MCF 10A (cell line): ENCODE data around the gene LIN28B. TPM values are rescaled to one million over a fixed set of nuclear protein-coding genes. Genes with fewer than 3 reads are reported as not detected.

Experiments
- BruUV-seq: library from RNA; stranded (reverse); fragments of 400-500 nt; replicated peaks from 2 replicates; lab custom pipeline; 2021; lab: Mats Ljungman, UMichigan
- CTCF ChIA-PET: fragments of 300-600 bp; sonication (Branson Sonifier 250); formaldehyde crosslinking; extraction: SDS; loops from one replicate; lab custom pipeline; 2021; ENCODE audit warnings: antibody characterized with exemption, inconsistent platforms; lab: Yijun Ruan, JAX
- POLR2A ChIA-PET: fragments of 300-600, 350-650 bp; sonication (Branson Sonifier 250); formaldehyde crosslinking; extraction: SDS; loops from one replicate; lab custom pipeline; 2020; ENCODE audit warnings: antibody characterized with exemption, inconsistent platforms; lab: Yijun Ruan, JAX
- DNase-seq: peaks from one replicate; pipeline ENCODE4 v3.0.0-alpha.2; 2018; ENCODE audit not compliant: unreplicated experiment
- H3K27ac Mint-ChIP-seq: one replicate; pipeline ENCODE4 v1.8.0; 2022; ENCODE audit warnings: mild to moderate bottlenecking, low read depth, mixed read lengths; ENCODE audit not compliant: unreplicated experiment
- H3K27me3 Mint-ChIP-seq: one replicate; pipeline ENCODE4 v1.8.0; 2022; ENCODE audit warnings: mixed read lengths; ENCODE audit not compliant: insufficient read depth, unreplicated experiment
- H3K36me3 Mint-ChIP-seq: one replicate; pipeline ENCODE4 v1.8.0; 2022; ENCODE audit warnings: mild to moderate bottlenecking, moderate library complexity, mixed read lengths; ENCODE audit not compliant: insufficient read depth, unreplicated experiment
- H3K4me1 Mint-ChIP-seq: one replicate; pipeline ENCODE4 v1.8.0; 2022; ENCODE audit warnings: mixed read lengths; ENCODE audit not compliant: insufficient read depth, unreplicated experiment
- H3K4me3 Mint-ChIP-seq: one replicate; pipeline ENCODE4 v1.8.0; 2022; ENCODE audit warnings: mild to moderate bottlenecking, moderate library complexity, mixed read lengths; ENCODE audit not compliant: unreplicated experiment
- H3K9me3 Mint-ChIP-seq: one replicate; pipeline ENCODE4 v1.8.0; 2022; ENCODE audit warnings: mixed read lengths; ENCODE audit not compliant: unreplicated experiment
- CTCF ChIP-seq: fragments of 200-600 bp; IDR thresholded peaks from one replicate; pipeline ENCODE4 v1.8.0; 2022; ENCODE audit warnings: antibody characterized with exemption, mild to moderate bottlenecking; ENCODE audit not compliant: unreplicated experiment
- intact Hi-C: fragments of 100-400 bp; cut with micrococcal nuclease; formaldehyde crosslinking; loops from 2 replicates; pipeline ENCODE4 v1.14.1; 2022
- total RNA-seq: library from RNA; stranded (reverse); gene quantifications from 2 replicates; pipeline ENCODE4 v1.2.3, GENCODE V29; 2022

LIN28B gene
- total RNA-seq, 1 experiment from 2014 or later = not detected

DNA sequence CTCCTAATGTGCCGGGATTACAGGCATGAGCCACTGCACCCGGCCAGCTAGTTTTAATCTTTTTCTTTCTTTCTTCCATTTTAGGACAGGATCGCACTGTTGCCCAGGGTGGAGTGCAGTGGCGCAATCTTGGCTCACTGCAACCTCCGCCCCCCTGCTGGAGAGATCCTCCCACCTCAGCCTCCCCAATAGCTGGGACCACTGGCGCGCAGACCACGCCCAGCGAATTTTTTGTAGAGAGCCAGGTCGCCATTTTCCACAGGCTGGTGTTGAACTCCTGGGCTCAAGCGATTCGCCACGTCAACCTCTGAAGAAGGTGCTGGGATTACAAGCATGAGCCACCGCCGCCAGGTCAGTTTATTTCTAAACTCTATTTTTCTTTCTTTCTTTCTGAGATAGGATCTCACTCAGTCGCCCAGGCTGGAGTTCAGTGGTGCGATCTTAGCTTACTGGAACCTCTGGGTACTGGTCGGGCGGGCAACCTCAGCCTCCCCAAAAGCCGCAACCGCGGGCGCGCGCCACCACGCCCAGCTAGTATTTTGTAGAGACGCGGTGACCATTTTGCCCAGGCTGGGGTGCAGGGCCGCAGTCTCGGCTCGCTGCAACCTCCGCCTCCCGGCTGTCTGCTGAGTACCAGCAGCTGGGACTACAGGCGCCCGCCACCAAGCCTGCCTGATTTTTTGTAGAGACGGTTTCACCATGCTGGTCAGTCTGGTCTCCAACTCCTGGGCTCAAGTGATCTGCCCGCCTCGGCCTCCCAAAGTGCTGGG lies 20.0 kb upstream of the LIN28B start:
- intact Hi-C loops = no loop called here
- Mint-ChIP-seq H3K4me1 (no peaks in the 10 kb centered on the region), H3K36me3 (no peaks in the 10 kb centered on the region), H3K9me3 (no peaks in the 10 kb centered on the region), H3K27me3 (peaks cover 17% of the 10 kb centered on the region), H3K27ac (no peak overlapping the region), H3K4me3 (no peak overlapping the region)
- ChIA-PET POLR2A (no interaction called here), CTCF (interaction anchor here (0.7 kb wide), 1 partner anchor 56 kb away, joined by 3 read pairs; no protein-coding TSS in a partner anchor)
- no TSS peak for BruUV-seq
- TF ChIP-seq CTCF = no peak
- no peak for DNase-seq

- no peak for TF ChIP-seq CTCF
- Mint-ChIP-seq H3K36me3 (no peaks in the 10 kb centered on the region), H3K9me3 (no peaks in the 10 kb centered on the region), H3K27me3 (peaks cover 3% of the 10 kb centered on the region), H3K4me3 (no peak overlapping the region), H3K4me1 (no peaks in the 10 kb centered on the region), H3K27ac (no peak overlapping the region)
- POLR2A ChIA-PET = interaction anchor here (1.0 kb wide), 1 partner anchor 15 kb away, joined by 3 read pairs; no protein-coding TSS in a partner anchor
- CTCF ChIA-PET = interaction anchor here (0.6 kb wide), 1 partner anchor 1332 kb away, joined by 5 read pairs; no protein-coding TSS in a partner anchor
- DNase-seq = no peak
- intact Hi-C loops = no loop called here
- BruUV-seq = no TSS peak
Measured at GRCh38 chr6:104940238-104940892, 16.5 kb upstream of the LIN28B start.

- no peak overlapping the region for H3K4me3 Mint-ChIP-seq
- DNase-seq = no peak
- no peaks in the 10 kb centered on the region for H3K4me1 Mint-ChIP-seq
- no peak overlapping the region for H3K27ac Mint-ChIP-seq
- no peaks in the 10 kb centered on the region for H3K9me3 Mint-ChIP-seq
- H3K36me3 Mint-ChIP-seq = no peaks in the 10 kb centered on the region
- POLR2A ChIA-PET = no interaction called here
- no peaks in the 10 kb centered on the region for H3K27me3 Mint-ChIP-seq
- CTCF ChIA-PET = no interaction called here
- intact Hi-C loops = no loop called here
- no TSS peak for BruUV-seq
- no peak for TF ChIP-seq CTCF
Measured at GRCh38 chr6:104940893-104941728, 15.8 kb upstream of the LIN28B start.

DNA sequence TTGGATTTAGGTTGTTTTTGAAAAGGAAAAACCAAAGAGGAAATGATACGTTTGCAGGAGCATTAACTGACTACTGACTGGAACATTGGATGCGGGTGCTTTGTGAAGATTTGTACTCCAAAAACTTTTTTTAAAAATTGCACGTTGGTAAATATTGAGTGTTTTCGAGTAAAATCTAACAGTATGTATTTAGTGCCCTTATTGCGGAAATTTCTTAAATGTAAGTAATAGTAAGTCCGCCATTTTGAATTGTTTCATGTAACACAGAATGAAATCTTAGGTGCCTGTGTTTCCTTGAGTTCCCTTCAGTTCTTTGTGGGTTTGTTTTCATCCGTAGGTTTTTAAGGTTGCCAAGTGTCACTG lies 15.2 kb upstream of the LIN28B start:
- no TSS peak for BruUV-seq
- TF ChIP-seq CTCF = no peak
- ChIA-PET CTCF (no interaction called here), POLR2A (no interaction called here)
- no peaks in the 10 kb centered on the region for H3K9me3 Mint-ChIP-seq
- H3K4me1 Mint-ChIP-seq = no peaks in the 10 kb centered on the region
- H3K4me3 Mint-ChIP-seq = no peak overlapping the region
- H3K36me3 Mint-ChIP-seq = no peaks in the 10 kb centered on the region
- intact Hi-C loops = no loop called here
- H3K27me3 Mint-ChIP-seq = no peaks in the 10 kb centered on the region
- no peak overlapping the region for H3K27ac Mint-ChIP-seq
- no peak for DNase-seq
